IMR-90 (cell line): ENCODE data around the gene DCST2. TPM values are rescaled to one million over a fixed set of nuclear protein-coding genes. Genes with fewer than 3 reads are reported as not detected.

Source experiments
- ATAC-seq: fragments of 200-7000 bp; cut with Tn5 transposase; 2 replicates; pipeline ENCODE4 v1.9.1; 2020; ENCODE audit warnings: low read depth, mild to moderate bottlenecking, moderate library complexity
- BruUV-seq: library from RNA; stranded (reverse); fragments of 400-500 nt; replicated peaks from 2 replicates; lab custom pipeline; 2021; lab: Mats Ljungman, UMichigan
- CTCF ChIA-PET: fragments of 300-600 bp; formaldehyde crosslinking; extraction: SDS; loops from one replicate; lab custom pipeline; 2021; ENCODE audit warnings: antibody characterized with exemption; lab: Yijun Ruan, JAX
- POLR2A ChIA-PET: fragments of 300-600 bp; sonication (Branson Sonifier 250); formaldehyde crosslinking; loops from one replicate; lab custom pipeline; 2022; ENCODE audit warnings: antibody characterized with exemption; ENCODE audit not compliant: unreplicated experiment; lab: Charles Lee
- DNase-seq: peaks from one replicate; pipeline ENCODE4 v3.0.0; 2013
- H2AFZ ChIP-seq: replicated peaks from 2 replicates; pipeline ENCODE3; 2013; ENCODE audit warnings: low read length, mild to moderate bottlenecking; ENCODE audit not compliant: poor library complexity
- H2AK5ac ChIP-seq: 2 replicates; pipeline ENCODE4 v1.6.1; 2013; ENCODE audit warnings: low read depth, low read length, inconsistent platforms
- H2AK9ac ChIP-seq: replicated peaks from 2 replicates; pipeline ENCODE3; 2013; ENCODE audit warnings: mild to moderate bottlenecking, low read depth, low read length, moderate library complexity; ENCODE audit not compliant: poor library complexity
- H2BK120ac ChIP-seq: 2 replicates; pipeline ENCODE4 v1.6.1; 2013; ENCODE audit warnings: low read depth, low read length, inconsistent platforms
- H2BK15ac ChIP-seq: 3 replicates; pipeline ENCODE4 v1.6.1; 2013; ENCODE audit warnings: low read depth, low read length, inconsistent platforms
- H2BK20ac ChIP-seq: 2 replicates; pipeline ENCODE4 v1.6.1; 2013; ENCODE audit warnings: low read depth, mild to moderate bottlenecking, inconsistent platforms, low read length, moderate library complexity
- H2BK5ac ChIP-seq: 2 replicates; pipeline ENCODE4 v1.6.1; 2013; ENCODE audit warnings: mild to moderate bottlenecking, low read depth, low read length, inconsistent platforms; ENCODE audit not compliant: poor library complexity, severe bottlenecking
- H3K14ac ChIP-seq: replicated peaks from 2 replicates; pipeline ENCODE4 v1.6.1; 2013; ENCODE audit warnings: low read depth, low read length, inconsistent platforms
- H3K18ac ChIP-seq: 2 replicates; pipeline ENCODE4 v1.6.1; 2013; ENCODE audit warnings: low read depth, low read length, control low read depth
- H3K23ac ChIP-seq: 2 replicates; pipeline ENCODE4 v1.6.1; 2013; ENCODE audit warnings: low read depth, low read length, inconsistent platforms
- H3K27ac ChIP-seq: 2 replicates; pipeline ENCODE4 v1.5.1; 2013; ENCODE audit warnings: mild to moderate bottlenecking, control low read depth, low read length; ENCODE audit not compliant: insufficient read depth
- H3K27me3 ChIP-seq: 2 replicates; pipeline ENCODE4 v1.6.1; 2013; ENCODE audit warnings: low read length; ENCODE audit not compliant: control insufficient read depth, insufficient read depth
- H3K36me3 ChIP-seq: 2 replicates; pipeline ENCODE4 v1.6.1; 2013; ENCODE audit warnings: low read length, mixed read lengths; ENCODE audit not compliant: control insufficient read depth, insufficient read depth
- H3K4ac ChIP-seq: 2 replicates; pipeline ENCODE4 v1.6.1; 2013; ENCODE audit warnings: low read depth, low read length, inconsistent platforms
- H3K4me1 ChIP-seq: 2 replicates; pipeline ENCODE4 v1.6.1; 2013; ENCODE audit warnings: low read length, mixed read lengths; ENCODE audit not compliant: control insufficient read depth, insufficient read depth
- H3K4me2 ChIP-seq: 2 replicates; pipeline ENCODE4 v1.6.1; 2013; ENCODE audit warnings: low read depth, mild to moderate bottlenecking, control low read depth, low read length, moderate library complexity
- H3K4me3 ChIP-seq: 2 replicates; pipeline ENCODE4 v1.5.1; 2013; ENCODE audit warnings: low read depth, mild to moderate bottlenecking, control low read depth, low read length, moderate library complexity; ENCODE audit not compliant: insufficient read depth
- H3K56ac ChIP-seq: 2 replicates; pipeline ENCODE4 v1.6.1; 2013; ENCODE audit warnings: low read length, inconsistent platforms; ENCODE audit not compliant: insufficient read depth; ENCODE audit errors: extremely low read depth
- H3K79me1 ChIP-seq, 2 experiments: 2 replicates each; pipeline ENCODE4 v1.6.1; 2013; ENCODE audit warnings: low read length in 2 of 2, inconsistent platforms in 1 of 2, low read depth in 1 of 2
- H3K9ac ChIP-seq: 2 replicates; pipeline ENCODE4 v1.6.1; 2013; ENCODE audit warnings: low read depth, low read length, control low read depth
- H3K9me1 ChIP-seq: 2 replicates; pipeline ENCODE4 v1.6.1; 2013; ENCODE audit warnings: low read length, inconsistent platforms; ENCODE audit not compliant: insufficient read depth
- H3K9me3 ChIP-seq: 2 replicates; pipeline ENCODE4 v1.6.1; 2013; ENCODE audit warnings: low read length; ENCODE audit not compliant: control insufficient read depth, insufficient read depth
- H4K20me1 ChIP-seq: 2 replicates; pipeline ENCODE4 v1.6.1; 2013; ENCODE audit warnings: low read length, inconsistent platforms; ENCODE audit not compliant: insufficient read depth
- H4K5ac ChIP-seq: 2 replicates; pipeline ENCODE4 v1.6.1; 2013; ENCODE audit warnings: mild to moderate bottlenecking, low read depth, low read length, control low read depth
- H4K8ac ChIP-seq, 2 experiments: 2 replicates each; pipeline ENCODE4 v1.6.1; 2013; ENCODE audit warnings: low read depth in 2 of 2, low read length in 2 of 2, control low read depth in 1 of 2, inconsistent platforms in 1 of 2
- H4K91ac ChIP-seq: 2 replicates; pipeline ENCODE4 v1.6.1; 2013; ENCODE audit warnings: low read depth, low read length, inconsistent platforms; ENCODE audit not compliant: insufficient read depth
- CEBPB ChIP-seq: IDR thresholded peaks from 2 replicates; pipeline ENCODE4 v1.6.1; 2012; ENCODE audit warnings: low read depth, low read length, improper control_type of control experiment
- CTCF ChIP-seq: conservative IDR thresholded peaks from 2 replicates; pipeline ENCODE4 v1.5.1; 2012; ENCODE audit warnings: mild to moderate bottlenecking, low read depth, low read length, improper control_type of control experiment
- FOS ChIP-seq: fragments of 150-350 bp; IDR thresholded peaks from 2 replicates; pipeline ENCODE4 v1.6.1; 2016; ENCODE audit warnings: low read depth, low read length
- MAZ ChIP-seq: IDR thresholded peaks from 2 replicates; pipeline ENCODE4 v1.6.1; 2012; ENCODE audit warnings: low read depth, mild to moderate bottlenecking, low read length, improper control_type of control experiment, moderate library complexity, borderline replicate concordance
- MXI1 ChIP-seq: IDR thresholded peaks from 2 replicates; pipeline ENCODE4 v1.6.1; 2012; ENCODE audit warnings: low read depth, mild to moderate bottlenecking, low read length, moderate library complexity, borderline replicate concordance
- NFE2L2 ChIP-seq: fragments of 150-350 bp; IDR thresholded peaks from 2 replicates; pipeline ENCODE4 v1.6.1; 2016; ENCODE audit warnings: low read depth, mild to moderate bottlenecking, low read length
- POLR2A ChIP-seq: IDR thresholded peaks from 2 replicates; pipeline ENCODE4 v1.6.1; 2012; ENCODE audit warnings: mild to moderate bottlenecking, low read depth, low read length
- RAD21 ChIP-seq: IDR thresholded peaks from 2 replicates; pipeline ENCODE4 v1.6.1; 2012; ENCODE audit warnings: low read length, improper control_type of control experiment
- RCOR1 ChIP-seq: IDR thresholded peaks from 2 replicates; pipeline ENCODE4 v1.6.1; 2012; ENCODE audit warnings: mild to moderate bottlenecking, low read length, improper control_type of control experiment; ENCODE audit not compliant: insufficient replicate concordance
- RFX5 ChIP-seq: IDR thresholded peaks from 2 replicates; pipeline ENCODE4 v1.8.0; 2012; ENCODE audit warnings: low read depth, mild to moderate bottlenecking, low read length, moderate library complexity
- SMC3 ChIP-seq: fragments of 150-350 bp; IDR thresholded peaks from 2 replicates; pipeline ENCODE4 v1.6.1; 2016; ENCODE audit warnings: low read depth, mild to moderate bottlenecking, antibody characterized with exemption, low read length, moderate library complexity
- USF2 ChIP-seq: fragments of 150-350 bp; IDR thresholded peaks from 2 replicates; pipeline ENCODE4 v1.6.1; 2017; ENCODE audit warnings: mild to moderate bottlenecking, antibody characterized with exemption, low read length, low read depth
- WGBS, 2 experiments: methylation state at CpG; one replicate each; pipeline versions ENCODE4 v1.1.5 to v1.1.7; 2013; ENCODE audit warnings: missing lambda C conversion rate in 2 of 2; ENCODE audit not compliant: insufficient read length in 1 of 2; ENCODE audit errors: extremely low coverage in 2 of 2; 5-methylcytosine and 5-hydroxymethylcytosine counted together
- dilution Hi-C: fragments of 300-500 bp; cut with HindIII; formaldehyde crosslinking; loops from one replicate; pipeline ENCODE4 v1.14.3; 2018; ENCODE audit warnings: low sequenced_read_pairs; ENCODE audit not compliant: unreplicated experiment
- in situ Hi-C: fragments of 300-500 bp; cut with MboI; formaldehyde crosslinking; loops from 3 replicates; pipeline ENCODE4 v1.14.3; 2019; ENCODE audit warnings: low sequenced_read_pairs, inconsistent platforms, mixed read lengths
- intact Hi-C: fragments of 100-400 bp; cut with micrococcal nuclease; formaldehyde crosslinking; loops from 2 replicates; pipeline ENCODE4 v1.10.0; 2022
- polyA plus RNA-seq, 3 experiments: library from polyadenylated mRNA; depleted of rRNA; stranded (reverse); fragments of >200 nt; gene quantifications; 2 replicates each; pipeline ENCODE4 v1.2.3, GENCODE V29; 2012; ENCODE audit warnings: low replicate concordance in 1 of 3
- total RNA-seq: library from RNA; depleted of rRNA; stranded (reverse); fragments of >200 nt; gene quantifications from 2 replicates; pipeline ENCODE4 v1.2.3, GENCODE V29; 2012
- TF ChIP-seq, protein P1 (sequence below): fragments of 150-350 bp; IDR thresholded peaks from 2 replicates; pipeline ENCODE4 v1.6.1; 2016; ENCODE audit warnings: low read depth, mild to moderate bottlenecking, low read length, moderate library complexity, borderline replicate concordance

The DCST2 gene
- total and polyA plus RNA-seq, 2 of the 4 experiments (the other 2 are of a cell fraction): 0.14 TPM; not detected in 1

DNA sequence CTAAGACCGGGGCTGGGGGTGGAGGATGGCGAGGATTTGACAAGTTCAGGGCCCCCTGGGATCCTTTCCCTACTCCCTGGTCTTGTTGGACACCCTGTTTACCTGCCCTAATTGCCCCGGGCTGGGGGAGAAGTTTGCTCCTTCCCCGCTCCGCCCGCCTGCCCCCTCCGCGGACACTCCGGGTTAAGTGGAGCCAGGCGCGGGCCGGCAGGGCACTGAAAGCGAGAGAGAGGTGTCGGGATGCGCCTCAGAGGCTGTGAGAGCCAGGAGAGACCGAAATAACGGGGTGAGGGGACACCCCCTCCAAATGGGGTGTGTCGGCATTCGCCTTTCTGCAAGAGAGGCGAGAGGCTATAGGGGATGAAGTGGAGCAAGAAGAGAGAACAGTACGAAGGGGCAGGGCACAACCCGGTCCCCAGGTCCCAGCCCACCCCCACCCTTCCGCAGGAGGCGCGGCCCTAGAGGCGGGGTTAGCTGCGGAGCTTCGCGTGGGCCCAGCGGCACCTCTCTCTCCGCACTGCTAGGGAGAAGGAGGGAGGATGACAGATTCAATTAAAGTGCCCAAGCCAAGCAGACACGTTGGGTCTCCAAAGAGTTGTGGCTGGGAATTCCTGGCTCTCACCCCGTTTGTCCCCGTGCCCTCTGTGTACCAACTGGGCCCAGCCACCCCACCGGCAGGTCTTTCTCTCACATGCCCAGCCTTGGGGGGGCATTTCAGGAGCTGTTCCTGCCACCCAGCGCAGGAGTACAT is 48.9 kb upstream of the DCST2 start:
- no peak overlapping the region for H3K14ac ChIP-seq
- no peak overlapping the region for H3K4ac ChIP-seq
- H3K4me2 ChIP-seq: no peak overlapping the region
- intact Hi-C loops (loop anchor here (10.0 kb wide), 1 partner anchor 608 kb away; no protein-coding TSS in a partner anchor), dilution Hi-C loops (no loop called here), in situ Hi-C loops (no loop called here)
- H2AFZ ChIP-seq: peak overlapping the region; percentile 45
- ChIA-PET POLR2A (no interaction called here), CTCF (no interaction called here)
- ATAC-seq (no peak), DNase-seq (no peak)
- no peak overlapping the region for H3K23ac ChIP-seq
- H3K9ac ChIP-seq: no peak overlapping the region
- H3K36me3 ChIP-seq: no peaks in the 10 kb centered on the region
- H2BK15ac ChIP-seq: no peak overlapping the region
- H3K56ac ChIP-seq: no peak overlapping the region
- no peak overlapping the region for H3K27ac ChIP-seq
- H2BK20ac ChIP-seq: no peak overlapping the region
- peak overlapping the region; percentile 33 for H2AK9ac ChIP-seq
- peaks cover 61% of the 10 kb centered on the region for H3K27me3 ChIP-seq
- no peak overlapping the region for H2AK5ac ChIP-seq
- peaks cover 11% of the 10 kb centered on the region; the same call in 1 of the 2 replicates for H3K4me1 ChIP-seq
- no peaks in the 10 kb centered on the region for H3K9me3 ChIP-seq
- H4K20me1 ChIP-seq: peaks cover 11% of the 10 kb centered on the region
- H2BK5ac ChIP-seq: no peak overlapping the region
- 16% methylated on average over 5 of the region's 36 CpGs; no CpG with 5 or more reads in 1 of the 2 experiments for WGBS, 2 experiments
- no peak overlapping the region for H2BK120ac ChIP-seq
- peaks cover 8% of the 10 kb centered on the region for H3K9me1 ChIP-seq
- no peak overlapping the region for H4K8ac ChIP-seq
- H3K18ac ChIP-seq: no peak overlapping the region
- H3K4me3 ChIP-seq: no peak overlapping the region
- no TSS peak for BruUV-seq
- no peak overlapping the region for H4K5ac ChIP-seq
- no peaks in the 10 kb centered on the region; a peak in 1 of 4 replicates for H3K79me1 ChIP-seq
- no peak overlapping the region for H4K91ac ChIP-seq
- TF ChIP-seq RFX5: no peak
- TF ChIP-seq, protein P1, sequence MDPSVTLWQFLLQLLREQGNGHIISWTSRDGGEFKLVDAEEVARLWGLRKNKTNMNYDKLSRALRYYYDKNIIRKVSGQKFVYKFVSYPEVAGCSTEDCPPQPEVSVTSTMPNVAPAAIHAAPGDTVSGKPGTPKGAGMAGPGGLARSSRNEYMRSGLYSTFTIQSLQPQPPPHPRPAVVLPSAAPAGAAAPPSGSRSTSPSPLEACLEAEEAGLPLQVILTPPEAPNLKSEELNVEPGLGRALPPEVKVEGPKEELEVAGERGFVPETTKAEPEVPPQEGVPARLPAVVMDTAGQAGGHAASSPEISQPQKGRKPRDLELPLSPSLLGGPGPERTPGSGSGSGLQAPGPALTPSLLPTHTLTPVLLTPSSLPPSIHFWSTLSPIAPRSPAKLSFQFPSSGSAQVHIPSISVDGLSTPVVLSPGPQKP: no peak
- no peak for TF ChIP-seq CEBPB
- TF ChIP-seq RAD21: no peak
- TF ChIP-seq USF2: no peak
- no peak for TF ChIP-seq NFE2L2
- no peak for TF ChIP-seq CTCF
- TF ChIP-seq SMC3: no peak
- TF ChIP-seq MAZ: no peak
- no peak for TF ChIP-seq POLR2A
- no peak for TF ChIP-seq FOS
- no peak for TF ChIP-seq RCOR1
- no peak for TF ChIP-seq MXI1
